Panc1 (cell line): ENCODE data around the gene MLNR.

ENCODE experiments used
- CTCF ChIP-seq: fragments of 450-650 bp; IDR thresholded peaks from 2 replicates; pipeline ENCODE4 v1.5.1; 2017; ENCODE audit warnings: mild to moderate bottlenecking
- TCF7L2 ChIP-seq: IDR thresholded peaks from 2 replicates; pipeline ENCODE4 v1.6.1; 2011; ENCODE audit warnings: mild to moderate bottlenecking, low read depth, low read length, inconsistent platforms

DNA sequence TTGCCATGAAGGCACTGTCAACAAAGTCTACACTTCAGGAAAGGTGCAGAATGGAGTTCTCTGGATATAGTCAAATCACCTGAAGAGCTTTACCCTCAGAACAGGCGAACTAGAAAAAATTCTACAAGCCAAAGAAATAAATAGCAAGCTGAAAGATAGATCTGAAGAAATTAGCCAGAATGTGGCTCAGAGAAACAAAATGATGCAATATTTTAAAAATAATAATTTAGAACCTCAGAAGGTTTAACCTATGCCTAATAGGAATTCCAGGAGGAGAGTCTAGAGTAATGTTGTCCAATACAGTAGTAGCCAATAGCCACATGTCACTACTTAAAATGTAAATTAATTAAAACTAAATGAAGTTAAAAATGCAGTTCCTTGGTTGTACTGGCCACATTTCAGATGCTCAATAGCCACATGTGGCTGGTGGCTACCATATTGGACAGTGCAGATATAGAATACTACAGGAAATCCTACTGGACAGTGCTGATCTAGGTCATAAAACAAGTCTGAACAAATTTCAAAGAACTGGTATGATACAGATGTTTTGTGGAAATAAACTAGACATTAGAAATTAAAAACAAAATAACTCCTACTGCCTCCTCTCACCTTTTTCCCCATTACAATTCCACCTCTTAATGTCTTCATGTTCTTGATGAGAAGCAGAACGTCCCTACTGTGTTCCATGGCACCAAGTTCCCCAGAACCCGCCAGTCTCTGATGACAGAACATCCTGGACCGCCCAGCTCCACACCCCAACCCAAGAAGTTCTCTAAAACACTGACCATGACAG is 26.9 kb downstream of the MLNR start:
- no peak for TF ChIP-seq CTCF
- no peak for TF ChIP-seq TCF7L2
